Activated CD4-positive, alpha-beta T cell treated with anti-CD3 and anti-CD28 coated beads, Interleukin-2, Interleukin-6, amounts not matched to agents 100 ng/mL and 50 ng/mL, durations not matched to agents 16 hours and 8 hours (primary cell): ENCODE measurements around the gene ZNF281.
"Not testable (repeated sequence)": the region's sequence is repeated elsewhere in the genome, so short reads cannot be mapped to it uniquely, and the experiment has no call there.

Source experiments
- DNase-seq: peaks from one replicate; pipeline ENCODE4 v3.0.0-alpha.2; 2020

Gene ZNF281

DNA sequence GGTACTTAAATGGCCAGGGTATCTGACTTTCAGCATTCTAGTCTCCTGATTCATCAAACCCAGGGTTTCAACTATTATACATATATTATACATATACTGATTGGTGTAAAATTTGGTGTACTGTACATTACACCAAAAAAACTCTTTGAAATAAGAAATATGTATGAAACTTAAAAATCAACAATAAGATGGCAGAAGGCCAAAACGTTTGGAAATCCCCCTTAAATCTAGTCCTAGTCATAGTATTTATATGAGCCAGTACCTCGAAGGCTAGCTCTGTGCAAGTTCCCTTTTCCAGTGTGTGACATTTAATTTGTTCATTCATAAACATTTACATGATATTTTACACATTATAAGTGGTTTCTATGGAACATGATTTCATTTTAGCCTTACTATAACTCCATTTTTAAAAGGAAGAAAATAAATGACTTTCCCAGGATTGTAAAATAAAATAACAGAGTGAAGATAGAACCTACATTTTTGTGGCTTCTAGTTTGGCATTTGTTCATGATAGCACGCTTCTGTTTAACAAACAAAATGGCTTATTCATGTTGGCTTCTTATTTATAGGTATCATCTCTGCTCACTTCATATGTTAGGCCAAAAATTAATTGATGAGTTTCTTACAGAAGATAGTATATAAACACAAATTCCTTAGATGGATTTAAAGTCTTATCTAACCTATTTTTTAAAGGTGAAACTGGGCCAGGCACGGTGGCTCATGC, 18.8 kb upstream of the ZNF281 start:
- no peak for DNase-seq

DNA sequence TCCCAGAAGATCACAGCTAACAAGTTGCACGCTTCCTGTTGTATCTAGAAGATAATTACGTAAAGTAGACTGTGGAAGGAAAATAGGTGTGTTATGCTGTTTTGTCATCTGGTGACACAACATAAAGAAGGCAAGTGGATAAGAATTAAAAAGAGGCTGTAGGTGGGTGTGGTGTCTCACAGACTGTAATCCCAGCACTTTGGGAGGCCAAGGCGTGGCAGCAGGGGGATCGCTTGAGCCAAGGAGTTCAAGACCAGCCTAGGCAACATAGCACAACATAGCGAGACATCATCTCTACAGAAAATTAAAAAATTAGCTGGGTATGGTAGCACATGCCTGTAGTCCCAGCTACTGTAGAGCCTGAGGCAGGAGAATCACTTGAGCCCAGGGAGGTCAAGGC, 17.9 kb upstream of the ZNF281 start:
- no peak for DNase-seq

DNA sequence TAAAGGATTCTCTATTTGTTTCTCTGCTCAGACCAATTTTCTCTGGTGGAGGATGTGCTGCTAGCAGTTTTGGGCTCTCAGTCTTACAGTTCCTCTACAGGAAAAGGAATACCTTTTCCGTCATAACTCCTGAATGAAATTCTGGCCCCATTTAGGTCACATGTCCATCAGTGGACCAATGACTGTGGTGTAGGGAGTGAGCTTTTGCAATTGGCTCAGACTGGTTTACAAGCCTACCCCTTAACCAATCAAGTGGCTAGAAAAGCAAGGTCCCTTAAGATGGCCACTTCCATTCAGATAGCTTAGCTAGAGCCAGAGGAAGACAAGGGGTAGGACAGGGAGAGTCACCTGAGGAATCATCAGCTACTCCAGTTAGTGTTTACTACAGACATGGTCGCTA, 16.4 kb upstream of the ZNF281 start:
- no peak for DNase-seq

DNA sequence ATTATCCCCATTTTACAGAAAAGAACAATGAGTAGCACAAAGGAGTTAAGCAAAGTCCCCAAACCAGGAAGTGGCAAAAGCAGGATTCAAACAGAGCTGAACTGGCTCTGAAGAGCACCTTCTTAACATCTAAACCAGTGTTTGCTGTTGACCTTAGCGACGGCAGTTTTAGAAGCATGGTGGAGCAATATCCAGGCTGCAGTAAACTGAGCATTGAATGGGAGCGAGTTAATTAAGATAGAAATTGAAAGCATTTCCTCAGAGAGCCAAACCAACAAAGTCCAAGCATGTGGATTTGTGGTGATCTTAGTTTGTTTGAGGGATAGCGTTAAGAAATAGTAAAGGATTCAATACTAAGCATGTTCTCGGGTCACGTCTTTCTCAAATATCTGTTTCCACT, 13.4 kb upstream of the ZNF281 start:
- DNase-seq: no peak

DNA sequence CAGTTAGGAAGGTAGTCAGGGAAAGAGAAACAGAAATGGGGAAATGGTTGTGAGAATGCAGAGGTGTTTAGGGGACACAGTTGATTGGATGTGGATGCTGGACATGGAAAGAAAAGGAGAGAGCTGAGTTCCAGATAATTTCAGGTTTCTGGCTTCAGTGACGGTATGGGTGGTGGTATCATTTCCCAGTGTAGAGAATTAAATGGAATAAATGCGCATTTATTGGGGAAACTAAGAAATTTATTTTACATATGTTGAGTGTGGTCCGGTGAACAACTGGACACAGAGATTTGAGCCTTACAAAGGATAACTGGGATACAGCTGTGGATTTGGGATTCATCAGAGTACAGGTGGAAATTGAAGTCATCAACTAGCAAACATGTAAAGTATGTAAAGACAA, 12.4 kb upstream of the ZNF281 start:
- no peak for DNase-seq

DNA sequence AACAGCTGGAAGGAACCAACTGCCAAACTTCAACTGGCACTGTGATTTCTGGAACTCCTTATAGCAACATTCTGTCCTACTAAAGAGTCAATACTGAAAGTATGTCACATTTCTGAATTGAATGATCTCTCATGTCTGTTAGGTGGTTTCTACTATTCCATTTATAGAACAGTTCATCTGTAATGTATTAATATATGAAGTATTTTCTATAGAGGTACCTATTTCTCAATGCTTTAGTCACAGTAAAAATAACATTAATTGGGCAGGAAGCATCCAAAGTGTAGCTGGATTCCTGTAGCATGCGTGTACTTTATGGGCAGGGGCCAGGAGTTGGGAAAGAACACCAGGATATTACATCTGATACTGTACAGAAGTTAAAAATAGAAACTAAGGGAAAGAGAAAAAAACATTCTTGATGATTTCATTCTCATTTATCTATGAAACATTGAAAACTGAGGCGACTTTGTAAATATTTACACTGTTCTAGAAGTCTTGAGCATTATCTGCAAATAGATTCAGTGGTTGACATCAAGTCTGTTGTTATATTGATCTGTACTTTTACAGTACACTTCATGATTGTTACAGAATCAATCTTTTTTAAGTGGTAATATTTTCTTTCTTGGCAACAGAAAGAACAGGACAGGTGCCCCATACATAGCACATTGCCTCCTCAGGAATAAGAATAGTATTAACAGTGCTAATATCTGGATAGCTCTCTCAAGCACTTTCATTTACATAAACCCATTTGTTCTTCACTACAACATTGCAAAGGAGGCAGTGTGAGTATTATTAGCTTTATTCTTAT, 6.2 kb upstream of the ZNF281 start:
- DNase-seq: peak; percentile 27

DNA sequence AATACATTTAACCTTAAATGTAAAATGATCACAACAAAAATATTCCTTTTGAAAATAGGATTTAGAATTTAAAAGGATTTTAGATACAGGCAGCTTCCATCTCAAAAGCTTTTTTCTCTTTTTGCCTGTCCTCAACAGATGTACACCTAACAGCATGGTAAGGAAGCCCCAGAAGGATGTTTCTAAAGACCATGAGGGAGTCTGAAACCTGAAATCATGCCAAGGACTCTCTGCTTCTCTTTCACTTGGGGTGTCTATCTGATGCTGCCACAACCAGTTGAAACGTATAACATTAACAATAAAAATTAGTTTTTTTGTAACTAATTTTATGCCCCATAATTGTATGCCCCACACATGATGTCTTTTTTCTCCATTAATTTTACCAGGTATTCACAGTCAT, 5.4 kb upstream of the ZNF281 start:
- DNase-seq: no peak

DNA sequence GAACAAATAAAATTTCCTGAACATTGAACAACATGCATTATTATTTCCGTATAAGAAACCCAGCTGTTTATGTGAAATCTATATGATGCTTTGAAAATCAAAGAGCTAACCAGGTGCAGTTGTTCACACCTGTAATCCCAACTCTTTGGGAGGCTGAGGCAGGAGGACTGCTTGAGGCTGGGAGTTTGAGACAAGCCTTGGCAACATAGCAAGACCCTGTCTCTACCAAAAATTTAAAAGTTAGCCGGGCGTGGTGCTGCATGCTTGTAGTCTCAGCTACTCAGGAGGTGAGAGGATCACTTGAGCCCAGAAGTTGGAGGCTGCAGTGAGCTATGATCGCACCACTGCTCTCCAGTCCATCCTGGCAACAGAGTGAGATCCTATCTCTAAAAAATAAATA, 4.8 kb upstream of the ZNF281 start:
- DNase-seq: no peak

DNA sequence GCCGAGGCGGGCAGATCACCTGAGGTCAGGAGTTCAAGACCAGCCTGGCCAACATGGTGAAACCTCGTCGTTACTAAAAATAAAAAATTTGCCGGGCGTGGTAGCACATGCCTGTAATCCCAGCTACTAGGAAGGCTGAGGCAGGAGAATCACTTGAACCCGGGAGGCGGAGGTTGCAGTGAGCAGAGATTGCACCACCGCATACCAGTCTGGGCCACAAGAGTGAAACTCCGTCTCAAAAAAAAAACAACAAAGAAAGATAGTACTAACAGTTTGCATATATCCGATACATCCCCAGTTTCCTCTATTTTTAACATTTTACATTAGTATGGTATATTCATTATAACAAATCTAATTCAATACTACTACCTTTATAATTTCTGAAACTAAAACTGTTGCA, 3.9 kb upstream of the ZNF281 start:
- not testable (repeated sequence) for DNase-seq

DNA sequence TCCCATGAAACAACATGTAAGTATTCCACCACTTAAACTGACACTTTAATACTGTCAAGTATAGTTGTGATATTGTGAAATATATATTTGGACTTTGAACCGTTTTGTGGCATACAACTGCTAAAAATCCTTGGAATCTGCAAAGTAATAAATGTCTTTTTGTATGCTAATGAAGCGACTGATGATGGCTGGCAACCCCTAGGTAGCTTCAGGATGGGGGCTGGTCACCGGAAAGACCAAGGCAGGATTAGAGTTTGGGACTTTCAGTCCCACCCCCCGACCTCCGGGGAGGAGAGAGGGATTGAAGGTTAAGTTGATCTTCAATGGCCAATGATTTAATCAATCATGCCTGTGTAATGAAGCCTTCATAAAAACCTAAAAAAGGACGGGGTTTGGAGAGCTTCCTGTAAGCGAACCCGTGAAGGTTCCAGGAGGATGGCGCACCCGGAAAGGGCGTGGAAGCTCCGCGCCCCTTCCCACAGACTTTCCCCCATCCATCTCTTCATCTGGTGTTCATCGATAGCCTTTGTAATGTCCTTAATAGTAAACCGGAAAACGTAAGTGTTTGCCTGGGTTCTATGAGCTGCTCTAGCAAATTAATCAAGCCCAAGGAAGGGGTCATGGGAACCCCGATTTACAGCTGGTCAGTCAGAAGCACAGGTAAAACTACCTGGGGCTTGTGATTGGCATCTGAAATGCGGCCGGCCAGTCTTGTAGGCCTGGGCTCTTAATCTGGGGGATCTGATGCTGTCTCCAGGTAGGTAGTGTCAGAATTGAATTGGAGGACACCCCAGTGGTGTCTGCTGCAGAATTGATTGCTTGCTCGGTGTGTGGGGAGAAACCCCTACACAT, 1.8 kb upstream of the ZNF281 start:
- DNase-seq: no peak

DNA sequence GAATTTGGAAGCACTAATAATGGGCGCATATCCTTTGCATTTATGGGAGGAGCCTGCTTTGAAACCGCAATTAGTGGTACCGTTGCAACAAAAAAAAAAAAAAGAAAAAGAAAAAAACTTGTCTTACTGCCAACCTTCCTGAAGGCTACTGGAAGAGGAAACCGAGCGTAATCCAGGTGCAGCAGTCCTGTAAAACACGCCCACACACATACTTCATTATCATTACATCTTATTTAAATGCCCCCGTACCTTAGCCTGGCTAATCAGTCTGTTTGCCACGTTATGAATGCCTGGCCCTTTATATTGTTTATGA, 686 bp upstream of the ZNF281 start:
- DNase-seq: no peak

DNA sequence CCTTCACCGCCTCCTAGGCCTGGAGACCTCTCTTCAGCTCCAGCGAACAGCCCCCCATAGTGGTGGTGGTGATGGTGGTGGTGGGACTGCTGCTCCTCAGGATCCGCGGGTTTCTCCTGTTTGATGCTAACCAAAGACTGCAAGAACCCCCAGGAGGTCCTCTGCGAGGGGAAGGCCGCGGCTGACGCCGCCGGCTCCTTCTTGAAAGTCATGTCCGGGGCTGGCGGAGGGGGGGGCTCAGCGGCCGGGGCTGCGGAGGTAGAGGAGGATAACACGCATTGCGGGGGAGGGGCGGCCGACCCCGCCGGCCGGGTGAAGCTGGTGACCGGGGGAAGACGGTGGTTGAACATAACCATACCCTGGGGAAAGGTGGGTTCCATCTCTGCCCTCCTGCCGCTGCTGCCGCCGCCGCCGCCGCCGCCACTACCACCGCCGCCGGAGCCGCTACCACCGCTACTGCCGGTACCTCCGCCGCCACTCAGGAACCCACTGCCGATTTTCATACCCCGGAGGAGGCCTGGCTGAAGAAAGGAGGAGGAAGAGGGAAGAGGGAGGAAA, 554 bp downstream of the ZNF281 start:
- peak; percentile 34 for DNase-seq

DNA sequence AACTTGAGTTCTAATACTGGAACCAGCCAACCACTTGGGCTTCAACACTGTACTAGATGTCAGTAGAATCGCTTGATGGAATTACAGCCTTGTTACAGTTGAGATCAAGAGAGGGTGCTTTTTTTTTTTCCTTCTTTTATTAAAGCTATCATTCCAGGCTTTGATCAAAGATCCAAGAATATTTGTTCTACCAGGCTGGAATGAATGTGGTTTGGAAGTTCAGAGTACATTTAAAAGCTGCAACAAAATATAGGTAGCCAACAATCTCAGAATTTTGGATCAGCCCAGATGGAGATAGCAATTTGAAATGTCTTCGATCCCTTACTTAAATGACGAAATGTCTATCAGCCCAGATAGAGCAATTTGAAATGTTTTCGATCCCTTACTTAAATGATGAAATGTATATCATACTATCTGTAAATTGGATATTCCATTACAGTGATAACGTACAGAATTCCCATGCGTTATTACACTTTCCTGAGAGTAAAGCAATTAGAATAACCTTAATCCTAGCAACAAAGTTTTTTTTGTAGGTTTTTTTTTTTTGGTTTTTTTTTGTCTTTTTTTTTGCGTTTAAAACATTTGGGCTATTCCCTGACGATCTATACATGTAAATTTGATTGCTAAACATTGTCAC, 3.6 kb downstream of the ZNF281 start:
- DNase-seq: no peak

DNA sequence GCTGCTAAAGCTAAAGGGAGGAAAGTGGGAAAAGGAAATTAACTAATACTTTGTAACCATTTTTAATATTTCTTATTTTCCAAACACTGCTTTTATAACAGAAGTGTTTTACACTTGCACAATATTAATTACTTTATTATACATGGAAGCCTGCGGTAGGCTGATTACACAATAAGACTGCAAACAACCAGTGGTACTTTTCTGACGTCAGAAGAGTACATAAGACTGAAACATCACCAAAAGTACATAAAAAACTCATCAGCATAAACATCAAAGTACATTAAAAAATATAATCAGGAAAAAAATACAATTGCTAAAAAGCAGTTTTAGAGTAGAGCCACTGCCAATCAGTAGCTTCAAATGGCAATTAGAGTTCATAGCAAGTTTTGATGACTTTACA, 4.6 kb downstream of the ZNF281 start:
- no peak for DNase-seq

DNA sequence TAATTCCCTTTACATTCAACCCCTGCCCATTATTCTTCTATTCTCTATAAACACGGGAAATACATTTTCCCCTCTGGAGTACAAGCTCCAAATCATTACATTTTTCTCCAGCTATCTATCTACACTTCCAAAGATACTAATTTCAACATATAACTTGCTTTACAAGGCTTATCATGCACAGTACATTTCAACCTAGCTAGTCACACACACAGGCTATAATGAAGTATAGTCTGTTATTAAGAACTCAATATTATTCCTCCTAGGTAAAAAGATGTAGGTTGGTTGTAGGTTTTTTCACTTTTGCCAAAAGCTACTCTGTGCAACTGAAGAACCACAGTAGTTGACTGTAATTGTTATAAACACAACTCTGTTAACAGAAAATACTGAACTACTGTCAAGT, 8.1 kb downstream of the ZNF281 start:
- no peak for DNase-seq

DNA sequence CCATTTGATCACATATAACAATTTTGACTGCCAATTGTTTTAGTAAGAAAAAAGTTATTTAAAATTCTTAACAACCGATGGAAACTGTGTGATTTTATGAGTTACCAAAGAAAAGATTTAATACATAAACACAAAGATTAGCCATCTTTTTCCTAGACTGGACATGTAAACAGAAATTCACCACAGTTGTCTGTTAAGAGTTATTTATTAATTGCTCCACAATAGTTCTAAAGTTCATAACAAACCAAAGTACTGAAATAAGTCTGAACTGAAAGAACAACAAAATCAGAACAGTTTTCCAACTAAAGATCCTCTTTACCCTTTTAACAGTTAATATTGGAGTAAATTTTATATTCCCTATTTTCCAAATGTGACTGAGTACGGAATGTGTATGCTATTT, 8.6 kb downstream of the ZNF281 start:
- DNase-seq: no peak

DNA sequence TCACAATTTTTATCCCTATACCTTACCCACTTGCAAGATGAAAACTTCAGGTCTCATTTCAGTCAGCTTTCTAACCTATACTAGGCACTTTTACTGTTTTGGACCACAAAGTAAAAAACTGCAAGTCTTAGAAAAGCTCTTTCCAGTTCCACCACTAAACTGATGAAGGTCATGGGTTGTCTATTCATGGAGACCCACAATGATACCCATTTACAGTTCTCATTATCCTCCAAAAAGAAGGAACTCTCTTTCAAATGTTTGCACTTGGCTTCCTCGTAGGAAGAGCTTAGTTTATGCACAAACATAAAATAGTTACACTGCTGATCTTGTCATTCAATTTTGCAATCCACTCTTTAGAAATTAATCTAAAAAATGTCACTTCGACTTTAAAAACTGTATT, 9.3 kb downstream of the ZNF281 start:
- no peak for DNase-seq

DNA sequence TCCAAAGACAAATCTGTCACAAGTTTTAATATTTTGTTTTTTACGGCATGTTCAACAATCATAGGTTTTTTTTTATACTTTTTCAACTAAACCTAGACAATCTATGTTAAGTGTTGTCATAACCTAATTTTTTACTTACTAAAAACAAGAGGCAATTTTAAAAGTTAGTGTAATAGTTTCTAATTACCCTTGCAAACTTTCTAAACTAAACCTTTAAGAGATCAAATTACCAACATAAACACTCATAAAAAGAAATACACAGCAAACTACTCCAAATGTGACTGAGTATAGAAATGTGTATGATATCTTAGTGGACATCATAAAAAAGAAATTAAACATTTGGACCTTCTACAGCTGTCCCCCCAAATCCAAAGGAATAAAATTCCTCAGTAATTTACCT, 10.0 kb downstream of the ZNF281 start:
- DNase-seq: no peak

DNA sequence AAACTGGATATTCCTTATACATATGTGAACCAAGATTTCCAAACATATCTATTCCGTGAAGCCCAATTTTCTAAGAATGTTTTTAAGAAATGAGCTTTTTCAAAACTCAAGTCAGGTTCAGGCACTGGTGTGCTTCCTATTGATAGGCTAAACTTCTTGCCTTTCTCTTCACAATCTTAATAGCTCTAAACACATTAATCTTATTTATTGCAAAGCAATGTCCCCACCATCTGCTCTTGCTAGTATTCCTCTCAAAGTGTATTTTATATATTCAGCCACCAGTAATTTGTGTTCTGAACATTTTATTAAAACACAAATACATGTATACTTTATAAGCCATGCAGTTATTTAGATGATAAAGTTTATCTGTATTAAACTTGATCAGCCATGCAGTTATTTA, 11.5 kb downstream of the ZNF281 start:
- DNase-seq: no peak

DNA sequence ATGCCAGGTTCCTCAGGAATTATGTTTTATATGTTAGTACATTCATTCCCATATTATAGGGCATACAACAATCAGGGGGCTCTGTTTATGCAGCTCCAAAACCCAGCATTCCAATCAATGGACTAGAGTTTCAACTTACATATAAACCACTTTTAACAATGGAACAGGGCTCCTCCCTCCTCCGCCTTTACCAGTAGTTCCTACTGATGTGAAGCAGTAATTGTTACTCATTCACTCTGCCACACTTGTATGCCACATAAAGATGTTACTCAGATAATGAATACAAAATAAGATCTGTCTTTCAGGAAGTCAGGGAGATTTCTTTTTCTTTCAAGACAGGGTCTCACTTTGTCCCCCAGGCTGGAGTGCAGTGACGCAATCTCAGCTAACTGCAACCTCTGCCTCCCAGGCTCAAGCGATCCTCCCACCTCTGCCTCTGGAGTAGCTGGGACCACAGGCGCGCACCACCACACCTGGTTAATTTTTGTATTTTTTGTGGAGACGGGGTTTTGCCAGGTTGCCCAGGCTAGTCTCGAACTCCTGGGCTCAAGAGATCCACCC, 17.1 kb downstream of the ZNF281 start:
- DNase-seq: no peak

DNA sequence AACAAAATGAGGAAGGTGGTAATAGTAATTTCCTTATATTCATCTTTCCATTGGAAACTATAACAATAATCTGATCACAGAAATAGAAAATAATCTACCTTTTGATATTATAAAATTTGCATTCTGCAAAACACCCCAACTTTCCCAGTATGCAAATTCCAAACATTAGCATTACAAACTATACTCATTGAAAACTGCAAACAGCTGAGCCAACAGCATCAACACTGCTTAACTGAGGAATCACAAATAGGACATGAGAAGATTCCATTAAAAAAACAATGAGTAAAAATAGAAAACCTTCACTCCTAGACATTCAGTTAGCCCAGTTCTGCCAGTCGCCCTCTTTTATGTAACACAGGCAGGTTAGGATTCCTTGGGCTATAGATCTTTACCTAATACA, 18.1 kb downstream of the ZNF281 start:
- no peak for DNase-seq

DNA sequence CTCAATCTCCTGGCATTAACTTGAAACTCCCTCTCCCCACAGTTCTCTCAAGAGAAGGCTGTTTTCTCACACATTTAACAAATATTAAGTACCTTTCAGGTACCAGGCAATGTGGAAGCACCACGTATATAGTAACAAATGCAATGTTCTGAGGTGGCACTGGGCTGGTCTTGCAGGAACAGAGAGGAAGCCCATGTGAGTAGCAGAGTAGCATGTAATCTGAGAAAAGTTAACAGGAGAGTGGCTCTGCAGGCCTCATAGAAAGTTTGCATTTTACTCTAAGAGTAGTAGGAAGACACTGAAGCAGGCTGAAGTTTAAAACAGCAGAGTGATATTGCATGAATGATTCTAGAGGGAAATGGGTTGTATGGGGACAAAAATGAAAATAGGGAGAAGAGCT, 21.0 kb downstream of the ZNF281 start:
- no peak for DNase-seq

DNA sequence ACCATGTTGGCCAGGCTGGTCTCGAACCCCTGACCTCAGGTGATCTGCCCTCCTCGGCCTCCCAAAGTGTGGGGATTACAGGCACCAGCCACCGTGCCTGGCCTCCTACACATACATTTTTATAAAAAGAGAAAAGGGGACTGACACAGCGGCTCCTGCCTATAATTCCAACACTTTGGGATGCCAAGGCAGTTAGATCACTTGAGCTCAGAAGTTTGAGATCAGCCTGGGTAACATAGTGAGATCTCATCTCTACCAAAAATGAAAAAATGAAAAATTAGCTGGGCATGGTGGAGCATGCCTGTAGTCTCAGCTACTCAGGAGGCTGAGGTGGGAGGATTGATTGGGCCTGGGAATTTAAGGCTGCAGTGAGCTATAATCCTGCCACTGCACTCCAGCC, 23.4 kb downstream of the ZNF281 start:
- DNase-seq: no peak
